Transverse colon (tissue), 4 donors: ENCODE data around the gene SEMA3C.

Experiments
- CTCF ChIP-seq, 5 experiments: fragments of 200-600 bp in 3 of 5; fragments of 450-650 bp in 2 of 5; sonication (generic) in 3 of 5; IDR thresholded peaks; 1 replicate in 2 of 5; 2 replicates in 3 of 5; pipeline ENCODE4 v1.5.1; 2016 to 2017; ENCODE audit warnings: antibody characterized with exemption in 5 of 5, inconsistent platforms in 3 of 5, mild to moderate bottlenecking in 2 of 5, moderate library complexity in 1 of 5
- EP300 ChIP-seq: sonication (generic); formaldehyde crosslinking; IDR thresholded peaks from one replicate; pipeline ENCODE4 v1.6.1; 2017; ENCODE audit warnings: antibody characterized with exemption, low read depth
- POLR2A ChIP-seq: fragments of 450-650 bp; IDR thresholded peaks from one replicate; pipeline ENCODE4 v1.6.1; 2016; ENCODE audit warnings: antibody characterized with exemption, mild to moderate bottlenecking, moderate library complexity
- POLR2AphosphoS5 ChIP-seq, 3 donors: sonication (generic); formaldehyde crosslinking; IDR thresholded peaks; one replicate each; pipeline ENCODE4 v1.6.1; 2016; ENCODE audit warnings: antibody characterized with exemption in 3 of 3

DNA sequence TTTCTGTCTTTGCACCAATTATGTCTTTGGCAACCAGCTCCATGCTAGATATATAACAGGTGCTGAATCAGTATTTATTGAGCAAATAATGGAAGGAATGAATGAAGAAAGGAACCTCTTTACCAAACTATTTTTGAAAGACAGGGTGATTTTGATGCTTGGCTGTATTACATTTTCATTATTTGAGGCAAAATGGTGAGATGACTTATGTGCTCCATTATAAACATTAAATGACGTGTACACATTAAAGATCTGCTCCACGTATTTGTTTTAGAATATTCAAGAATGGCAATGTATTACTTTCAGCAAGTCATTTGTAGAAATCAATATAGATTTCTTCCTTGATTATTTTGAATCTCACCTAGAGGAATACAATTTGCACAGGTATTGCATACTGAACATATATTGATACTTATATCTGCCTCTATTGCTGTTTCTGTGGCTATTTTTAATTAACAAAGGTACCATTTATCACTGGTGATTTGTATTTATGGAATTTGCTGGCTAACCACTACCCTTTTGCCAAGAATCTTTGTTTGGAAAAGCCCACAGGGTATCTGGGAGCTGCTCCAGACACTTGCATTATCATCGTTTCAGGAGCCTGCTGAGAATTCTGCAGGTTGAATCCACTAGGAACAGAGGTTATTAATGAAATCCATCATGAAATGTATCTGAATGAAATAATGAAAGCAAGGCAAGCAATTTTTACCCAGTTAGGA is 92.2 kb downstream of the SEMA3C start:
- TF ChIP-seq CTCF (IDR thresholded peaks at IDR 0.05): no peak
- TF ChIP-seq EP300: no peak
- no peak for TF ChIP-seq POLR2AphosphoS5 (IDR thresholded peaks at IDR 0.05)
- no peak for TF ChIP-seq POLR2A
